GM20000 (cell line): Measurements from ENCODE around the gene PRSS3.
"Not testable (repeated sequence)": the region's sequence is repeated elsewhere in the genome, so short reads cannot be mapped to it uniquely, and the experiment has no call there.

Source experiments
- DNase-seq: peaks from one replicate; pipeline ENCODE4 v3.0.0; 2012; ENCODE audit warnings: low spot score
- TF ChIP-seq, protein P1 (sequence below): IDR thresholded peaks from 2 replicates; pipeline ENCODE4 v1.5.1; 2012; ENCODE audit warnings: mild to moderate bottlenecking, control low read depth; ENCODE audit errors: extremely low read depth, missing control alignments

PRSS3 gene

DNA sequence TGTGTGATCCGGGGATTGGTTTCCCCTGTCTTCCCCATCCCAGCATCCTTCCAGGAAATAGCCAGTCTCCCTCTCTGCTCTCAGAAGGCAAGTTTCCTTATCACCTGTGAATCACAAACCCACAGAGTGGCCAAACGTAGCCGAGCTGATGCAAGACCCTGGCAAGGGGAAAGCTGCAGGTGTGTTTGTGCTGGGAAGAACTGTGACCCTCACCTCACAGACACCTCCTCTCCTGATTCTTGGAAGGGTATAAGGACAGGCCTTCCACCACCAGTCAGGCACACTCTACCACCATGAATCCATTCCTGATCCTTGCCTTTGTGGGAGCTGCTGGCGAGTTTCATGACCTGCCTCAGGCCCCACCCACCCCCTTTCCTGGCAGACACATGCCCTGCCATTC, at the start of gene PRSS3:
Gene PRSS3, plus strand, starts transcription at position 281 of the 400 bp plus-strand sequence. Its CDS starts 13 bp downstream, at position 294.
- TF ChIP-seq, protein P1, sequence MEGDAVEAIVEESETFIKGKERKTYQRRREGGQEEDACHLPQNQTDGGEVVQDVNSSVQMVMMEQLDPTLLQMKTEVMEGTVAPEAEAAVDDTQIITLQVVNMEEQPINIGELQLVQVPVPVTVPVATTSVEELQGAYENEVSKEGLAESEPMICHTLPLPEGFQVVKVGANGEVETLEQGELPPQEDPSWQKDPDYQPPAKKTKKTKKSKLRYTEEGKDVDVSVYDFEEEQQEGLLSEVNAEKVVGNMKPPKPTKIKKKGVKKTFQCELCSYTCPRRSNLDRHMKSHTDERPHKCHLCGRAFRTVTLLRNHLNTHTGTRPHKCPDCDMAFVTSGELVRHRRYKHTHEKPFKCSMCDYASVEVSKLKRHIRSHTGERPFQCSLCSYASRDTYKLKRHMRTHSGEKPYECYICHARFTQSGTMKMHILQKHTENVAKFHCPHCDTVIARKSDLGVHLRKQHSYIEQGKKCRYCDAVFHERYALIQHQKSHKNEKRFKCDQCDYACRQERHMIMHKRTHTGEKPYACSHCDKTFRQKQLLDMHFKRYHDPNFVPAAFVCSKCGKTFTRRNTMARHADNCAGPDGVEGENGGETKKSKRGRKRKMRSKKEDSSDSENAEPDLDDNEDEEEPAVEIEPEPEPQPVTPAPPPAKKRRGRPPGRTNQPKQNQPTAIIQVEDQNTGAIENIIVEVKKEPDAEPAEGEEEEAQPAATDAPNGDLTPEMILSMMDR: no peak
- no peak for DNase-seq

DNA sequence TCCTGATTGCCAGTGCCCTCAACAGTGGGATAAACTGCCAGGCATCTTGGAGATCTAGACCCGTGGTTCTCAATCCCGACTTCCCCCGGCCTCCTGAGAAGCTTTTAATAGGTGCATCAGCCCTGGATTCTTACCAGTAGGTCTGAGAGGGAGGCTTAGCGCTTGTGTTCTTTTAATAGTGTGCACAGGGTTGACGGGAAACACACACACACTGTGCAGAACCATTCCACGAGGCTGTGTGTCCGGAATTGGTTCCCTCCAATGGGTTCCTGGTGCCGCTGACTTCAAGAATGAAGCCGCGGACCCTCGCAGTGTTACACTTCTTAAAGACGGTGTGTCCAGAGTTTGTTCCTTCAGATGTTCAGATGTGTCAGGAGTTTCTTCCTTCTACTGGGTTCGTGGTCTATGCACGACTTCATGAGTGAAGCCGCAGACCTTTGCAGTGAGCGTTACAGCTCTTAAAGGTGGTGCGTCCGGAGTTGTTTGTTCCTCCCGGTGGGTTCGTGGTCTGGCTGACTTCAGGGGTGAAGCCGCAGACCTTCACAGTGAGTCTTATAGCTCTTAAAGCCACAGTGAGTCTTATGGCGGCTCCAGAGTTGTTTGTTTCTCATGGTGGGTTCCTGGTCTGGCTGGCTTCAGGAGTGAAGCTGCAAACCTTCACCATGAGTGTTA, 46.6 kb upstream of the PRSS3 start:
- TF ChIP-seq, protein P1: no peak
- DNase-seq: no peak

DNA sequence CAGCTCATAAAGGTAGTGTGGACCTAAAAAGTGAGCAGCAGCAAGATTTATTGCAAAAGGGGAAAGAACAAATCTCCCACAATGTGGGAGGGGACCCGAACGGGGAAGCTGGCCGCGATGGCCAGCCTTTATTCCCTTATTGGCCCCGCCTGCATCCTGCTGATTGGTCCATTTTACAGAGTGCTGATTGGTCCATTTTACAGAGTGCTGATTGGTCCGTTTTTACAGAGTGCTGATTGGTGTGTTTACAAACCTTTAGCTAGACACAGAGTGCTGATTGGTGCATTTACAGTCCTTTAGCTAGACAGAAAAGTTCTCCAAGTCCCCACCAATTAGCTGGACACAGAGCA, 46.1 kb upstream of the PRSS3 start:
- DNase-seq: not testable (repeated sequence)

DNA sequence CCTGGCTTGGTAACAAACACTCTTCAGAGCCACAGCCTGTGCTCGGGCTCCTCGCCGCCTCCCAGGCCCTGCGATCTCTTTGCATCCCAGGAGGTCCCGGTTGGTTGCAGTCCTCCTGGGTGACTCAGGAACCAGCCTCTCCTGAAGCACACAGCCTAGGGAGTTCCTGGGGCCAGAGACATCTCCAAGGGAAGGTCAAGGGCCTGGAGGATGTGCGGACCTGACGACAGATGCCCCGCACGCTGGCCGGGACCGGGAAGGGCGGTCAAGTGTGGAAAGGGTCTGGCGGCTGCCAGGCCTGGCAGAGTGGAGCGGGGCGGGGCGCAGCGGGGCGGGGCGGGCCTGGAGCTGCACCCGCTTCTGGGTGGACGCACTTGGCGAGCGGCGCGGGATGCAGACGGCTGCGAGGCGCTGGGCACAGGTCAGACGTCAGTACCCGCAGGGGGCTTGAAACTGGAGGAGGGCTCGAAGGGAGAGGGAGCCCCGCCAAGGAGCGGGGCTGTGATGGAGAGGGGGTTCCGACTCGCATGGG, 45.0 kb upstream of the PRSS3 start:
- TF ChIP-seq, protein P1: no peak
- DNase-seq: no peak

DNA sequence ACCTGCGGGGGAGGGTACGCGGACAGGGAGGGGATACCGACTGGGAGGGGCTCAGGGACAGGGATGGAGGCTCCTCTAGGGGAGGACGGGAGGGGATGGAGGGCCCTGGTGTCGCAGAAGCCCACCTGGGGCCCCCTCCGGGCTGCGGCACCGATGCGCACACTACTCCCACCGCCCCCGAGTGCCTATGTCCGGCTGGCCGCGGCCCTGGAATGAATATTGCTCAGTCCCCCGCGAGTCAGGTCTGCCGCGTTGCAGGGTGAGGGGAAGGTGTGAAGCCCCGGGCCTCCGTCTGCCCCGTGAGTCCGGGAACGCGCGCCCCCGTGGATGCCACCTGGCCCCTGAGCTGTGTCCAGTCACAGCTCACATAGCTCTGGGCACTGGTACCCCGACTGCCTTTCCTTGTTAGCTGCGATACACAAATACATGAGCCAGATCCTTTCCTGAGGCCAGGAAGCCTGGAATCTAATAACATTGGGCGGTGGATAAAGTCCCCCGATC, 44.5 kb upstream of the PRSS3 start:
- TF ChIP-seq, protein P1: no peak
- no peak for DNase-seq

DNA sequence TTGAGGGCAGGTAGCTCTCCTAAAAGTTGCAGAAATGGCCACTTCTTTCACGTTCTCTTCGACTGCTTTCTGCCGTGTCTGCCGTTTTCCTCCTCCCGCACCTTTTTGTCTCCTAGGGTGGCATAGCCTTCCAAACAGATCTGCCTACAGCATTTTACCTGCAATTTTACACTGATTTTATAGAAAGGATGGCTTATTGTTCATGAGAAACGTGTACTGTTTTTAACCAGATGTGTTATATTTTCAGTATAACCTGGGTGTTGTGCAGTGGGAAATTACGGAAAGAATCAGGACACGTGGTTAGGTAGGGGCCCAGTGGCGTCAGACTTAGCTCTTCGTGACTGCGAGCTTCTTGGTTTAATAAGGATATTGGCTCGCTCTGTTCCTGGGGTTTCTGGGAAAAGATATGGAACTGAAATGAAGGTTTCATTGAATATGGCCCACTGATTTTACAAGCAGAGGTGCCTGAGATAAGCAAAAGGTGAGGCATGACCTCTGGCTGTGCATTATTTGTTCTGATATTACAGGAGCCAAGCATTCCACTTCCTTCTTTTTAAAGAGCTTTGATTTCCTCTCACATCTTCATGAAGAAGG, 43.7 kb upstream of the PRSS3 start:
- no peak for DNase-seq
- TF ChIP-seq, protein P1: no peak

DNA sequence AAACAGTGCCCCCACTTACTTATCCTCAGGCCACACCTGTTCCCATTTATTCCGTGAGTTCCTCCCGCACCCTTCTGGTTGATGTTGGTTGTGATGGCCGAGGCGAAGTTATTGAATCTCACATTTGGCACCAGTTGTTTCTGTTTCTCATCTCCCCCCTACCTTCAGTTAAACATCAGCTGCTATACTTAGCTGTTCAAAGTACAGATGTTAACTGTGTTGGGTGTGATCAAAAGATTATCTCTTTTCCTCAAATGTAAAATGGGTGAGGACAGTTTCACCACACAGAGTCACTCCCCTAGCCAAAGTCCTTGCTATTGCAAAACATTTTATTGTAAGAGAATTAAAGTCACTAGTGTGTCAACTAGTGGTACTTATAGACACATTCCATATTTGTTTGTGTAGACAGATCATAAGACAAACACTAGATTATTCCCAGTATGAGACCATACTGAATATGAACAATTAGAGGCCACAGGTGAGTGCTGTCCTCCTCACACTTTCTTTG, 43.2 kb upstream of the PRSS3 start:
- TF ChIP-seq, protein P1: no peak
- no peak for DNase-seq

DNA sequence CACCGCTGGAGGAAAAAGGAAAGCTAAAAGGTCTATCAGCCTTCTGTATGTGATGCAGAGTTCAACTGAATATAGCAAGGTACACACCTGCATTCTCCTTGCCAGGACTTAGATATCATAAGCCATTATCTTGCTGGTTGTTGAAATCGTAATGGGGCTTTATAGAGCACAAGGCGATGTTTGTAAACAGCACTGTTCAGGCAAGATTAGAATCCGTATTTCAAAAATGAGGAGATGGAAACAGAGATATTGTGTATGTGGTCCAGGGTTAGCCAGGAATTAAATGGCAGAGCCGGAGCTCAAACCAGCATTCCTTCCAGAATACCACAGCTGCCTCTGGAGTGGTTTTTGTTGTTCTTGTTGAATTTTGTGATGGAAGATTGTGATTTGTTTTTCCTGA, 42.6 kb upstream of the PRSS3 start:
- not testable (repeated sequence) for DNase-seq

DNA sequence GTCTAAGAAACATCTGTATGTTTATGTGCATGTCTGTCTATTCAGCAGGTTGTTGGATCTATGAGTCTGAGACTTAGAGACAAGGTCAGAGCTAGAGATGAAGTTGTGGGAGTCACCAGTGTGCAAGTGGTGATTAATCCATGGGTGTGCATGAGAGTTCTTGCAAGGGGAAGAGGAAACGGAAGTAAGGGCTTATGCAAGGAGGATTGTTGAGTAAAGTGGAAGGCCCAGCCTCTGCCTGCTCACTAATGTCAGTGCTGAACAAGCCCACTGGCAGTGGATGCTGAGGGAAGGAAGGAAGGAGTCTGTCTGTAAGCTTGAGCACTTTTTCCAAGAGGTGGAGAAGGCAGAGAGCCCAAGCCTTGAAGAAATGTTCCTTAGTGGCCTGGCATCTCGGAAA, 35.7 kb upstream of the PRSS3 start:
- not testable (repeated sequence) for DNase-seq
